Measurements from ENCODE around the gene ACHE. TPM values are rescaled to one million over a fixed set of nuclear protein-coding genes. Genes with fewer than 3 reads are reported as not detected.

Gene ACHE
- total and polyA plus RNA-seq, 4 donors = 0.15 to 17.6 (median 0.21) TPM

DNA sequence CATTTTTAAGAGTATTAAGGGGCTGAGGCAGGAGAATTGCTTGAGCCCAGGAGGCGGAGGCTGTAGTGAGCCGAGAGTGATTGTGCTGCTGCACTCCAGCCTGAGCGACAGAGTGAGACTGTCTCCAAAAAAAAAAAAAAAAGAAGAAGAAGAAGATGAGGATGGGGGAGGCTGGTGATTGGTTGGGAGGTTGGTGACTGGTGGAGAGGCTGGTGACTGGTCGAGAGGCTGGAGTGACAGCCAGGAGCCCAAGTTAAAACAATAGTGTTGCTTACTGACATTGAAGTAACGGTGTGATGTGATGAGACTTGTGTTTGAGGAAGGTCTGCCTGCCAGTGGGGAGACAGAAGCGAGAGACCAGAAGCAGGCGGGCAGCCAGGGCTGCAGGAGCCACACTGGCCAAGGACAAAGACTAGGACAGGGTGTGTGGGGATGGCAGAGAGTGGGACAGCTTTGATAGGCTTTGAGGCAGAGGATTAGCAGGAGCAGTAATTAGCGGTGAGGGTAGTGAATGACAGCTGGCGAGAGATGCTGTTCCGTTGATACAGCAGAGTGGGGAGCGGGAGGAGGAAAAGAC is 15.9 kb downstream of the ACHE start:
- WGBS = 95% methylated on average over 11 of the region's 11 CpGs
- H3K36me3 ChIP-seq (ENCODE audit: control insufficient read depth in 4 of 4, insufficient read depth in 3 of 4, low read depth in 1 of 4, low read length in 3 of 4) = peaks cover 19 to 42% (median 31%) of the 10 kb centered on the region in 4 donors

DNA sequence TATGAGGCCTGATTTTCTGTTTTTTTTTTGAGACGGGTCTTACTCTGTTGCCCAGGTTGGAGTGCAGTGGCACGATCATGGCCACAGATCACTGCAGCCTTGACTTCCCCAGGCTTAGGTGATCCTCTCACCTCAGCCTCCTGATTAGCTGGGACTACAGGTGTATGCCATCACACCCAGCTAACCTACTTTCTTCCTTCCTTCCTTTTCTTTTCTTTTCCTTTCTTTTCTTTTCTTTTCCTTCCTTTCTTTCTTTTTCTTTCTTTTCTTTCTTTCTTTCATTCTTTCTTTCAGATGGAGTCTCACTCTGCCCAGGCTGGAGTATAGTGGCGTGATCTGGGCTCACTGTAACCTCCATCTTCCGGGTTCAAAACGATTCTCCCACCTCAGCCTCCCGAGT is 17.0 kb downstream of the ACHE start:
- H3K36me3 ChIP-seq (ENCODE audit: control insufficient read depth in 4 of 4, insufficient read depth in 3 of 4, low read depth in 1 of 4, low read length in 3 of 4) = peaks cover 17 to 31% (median 24%) of the 10 kb centered on the region in 4 donors
- WGBS = 88% methylated on average over 6 of the region's 6 CpGs

More for the DNA sequence above, 15.9 kb downstream of the ACHE start:
- Histone ChIP-seq H3K27ac (ENCODE audit: low read depth in 1 of 2, low read length in 2 of 2) (no peak overlapping the region), H3K9ac (ENCODE audit: low read depth in 1 of 2, low read length in 2 of 2) (no peak overlapping the region), H3K4me3 (ENCODE audit: low read depth in 1 of 3, low read length in 3 of 3) (no peak overlapping the region), H3K4me1 (ENCODE audit: control insufficient read depth in 4 of 4, insufficient read depth in 4 of 4, low read length in 3 of 4) (peaks cover 0 to 15% (median 14%) of the 10 kb centered on the region in 4 donors), H3K27me3 (ENCODE audit: control insufficient read depth in 4 of 4, insufficient read depth in 4 of 4, low read length in 3 of 4) (no peaks in the 10 kb centered on the region), H3K9me3 (ENCODE audit: control insufficient read depth in 4 of 4, low read length in 3 of 4) (no peaks in the 10 kb centered on the region)
- TF ChIP-seq, protein P1, sequence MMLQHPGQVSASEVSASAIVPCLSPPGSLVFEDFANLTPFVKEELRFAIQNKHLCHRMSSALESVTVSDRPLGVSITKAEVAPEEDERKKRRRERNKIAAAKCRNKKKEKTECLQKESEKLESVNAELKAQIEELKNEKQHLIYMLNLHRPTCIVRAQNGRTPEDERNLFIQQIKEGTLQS (IDR thresholded peaks at IDR 0.05) = no peak
- DNase-seq (ENCODE audit: low spot score) = no peak

GRCh38 chr7:100878013-100878412 is 17.7 kb downstream of the ACHE start:
- Histone ChIP-seq H3K9ac (ENCODE audit: low read depth in 1 of 2, low read length in 2 of 2) (no peak overlapping the region), H3K27me3 (ENCODE audit: control insufficient read depth in 4 of 4, insufficient read depth in 4 of 4, low read length in 3 of 4) (no peaks in the 10 kb centered on the region), H3K4me3 (ENCODE audit: low read depth in 1 of 3, low read length in 3 of 3) (no peak overlapping the region), H3K4me1 (ENCODE audit: control insufficient read depth in 4 of 4, insufficient read depth in 4 of 4, low read length in 3 of 4) (peaks cover 0 to 25% (median 24%) of the 10 kb centered on the region in 4 donors), H3K9me3 (ENCODE audit: control insufficient read depth in 4 of 4, low read length in 3 of 4) (no peaks in the 10 kb centered on the region), H3K36me3 (ENCODE audit: control insufficient read depth in 4 of 4, insufficient read depth in 3 of 4, low read depth in 1 of 4, low read length in 3 of 4) (peaks cover 14 to 28% (median 20%) of the 10 kb centered on the region in 4 donors), H3K27ac (ENCODE audit: low read depth in 1 of 2, low read length in 2 of 2) (no peak overlapping the region)
- TF ChIP-seq REST (IDR thresholded peaks at IDR 0.05) (no peak), NR2F2 (IDR thresholded peaks at IDR 0.05) (no peak), ZBTB33 (IDR thresholded peaks at IDR 0.05) (no peak), SP1 (IDR thresholded peaks at IDR 0.05) (no peak), EGR1 (IDR thresholded peaks at IDR 0.05; ENCODE audit: low read depth in 2 of 2) (no peak), HNF4G (IDR thresholded peaks at IDR 0.05) (no peak)
- TF ChIP-seq, protein P2, sequence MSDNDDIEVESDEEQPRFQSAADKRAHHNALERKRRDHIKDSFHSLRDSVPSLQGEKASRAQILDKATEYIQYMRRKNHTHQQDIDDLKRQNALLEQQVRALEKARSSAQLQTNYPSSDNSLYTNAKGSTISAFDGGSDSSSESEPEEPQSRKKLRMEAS (IDR thresholded peaks at IDR 0.05) = no peak
- DNase-seq (ENCODE audit: low spot score) = no peak
- 93% methylated on average over 7 of the region's 7 CpGs for WGBS

More for the DNA sequence above, 17.0 kb downstream of the ACHE start:
- no peak for DNase-seq (ENCODE audit: low spot score)
- Histone ChIP-seq H3K4me1 (ENCODE audit: control insufficient read depth in 4 of 4, insufficient read depth in 4 of 4, low read length in 3 of 4) (peaks cover 0 to 25% (median 23%) of the 10 kb centered on the region in 4 donors), H3K27ac (ENCODE audit: low read depth in 1 of 2, low read length in 2 of 2) (no peak overlapping the region), H3K27me3 (ENCODE audit: control insufficient read depth in 4 of 4, insufficient read depth in 4 of 4, low read length in 3 of 4) (no peaks in the 10 kb centered on the region), H3K9ac (ENCODE audit: low read depth in 1 of 2, low read length in 2 of 2) (no peak overlapping the region), H3K4me3 (ENCODE audit: low read depth in 1 of 3, low read length in 3 of 3) (no peak overlapping the region), H3K9me3 (ENCODE audit: control insufficient read depth in 4 of 4, low read length in 3 of 4) (no peaks in the 10 kb centered on the region)
- TF ChIP-seq TAF1 (conservative IDR thresholded peaks at IDR 0.05) (no peak), CTCF (IDR thresholded peaks at IDR 0.05; ENCODE audit: low read depth, low read length, missing input control) (no peak), YY1 (IDR thresholded peaks at IDR 0.05) (no peak), HNF4G (IDR thresholded peaks at IDR 0.05) (no peak)

All from liver (tissue), 9 donors.